ENCODE results near the gene AMFR.

The AMFR gene

GRCh38 chr16:56415875-56416274, 9.5 kb downstream of the AMFR start:
- peaks cover 3 to 4% of the 10 kb centered on the region in 2 experiments for H3K36me3 ChIP-seq (ENCODE audit: control insufficient read depth in 1 of 2, insufficient read depth in 2 of 2, low read length in 2 of 2)
- no peaks in the 10 kb centered on the region for H3K27me3 ChIP-seq (ENCODE audit: insufficient read depth, low read length)
- H3K4ac ChIP-seq (ENCODE audit: low read depth, low read length): no peak overlapping the region
- no peak overlapping the region for H3K4me2 ChIP-seq (ENCODE audit: low read length)
- no peak overlapping the region for H4K12ac ChIP-seq (ENCODE audit: low read depth, low read length)
- no peak overlapping the region for H2BK5ac ChIP-seq (ENCODE audit: low read depth, low read length, poor library complexity)
- H2BK120ac ChIP-seq (ENCODE audit: insufficient read depth, low read length, poor library complexity): no peak overlapping the region
- no peak overlapping the region for H3K4me3 ChIP-seq (ENCODE audit: low read depth, low read length)
- no peak overlapping the region for H2AFZ ChIP-seq (ENCODE audit: insufficient read depth, low read length, poor library complexity)
- H3K79me2 ChIP-seq (ENCODE audit: control insufficient read depth, insufficient read depth, low read length, poor library complexity): no peaks in the 10 kb centered on the region
- H2AK5ac ChIP-seq (ENCODE audit: low read length): no peak overlapping the region
- peaks cover 0 to 3% of the 10 kb centered on the region in 2 experiments for H3K4me1 ChIP-seq (ENCODE audit: control insufficient read depth in 1 of 2, insufficient read depth in 2 of 2, low read length in 2 of 2)
- no peak overlapping the region for H3K23ac ChIP-seq (ENCODE audit: low read length)
- H4K8ac ChIP-seq (ENCODE audit: low read depth, low read length): no peak overlapping the region
- no peak overlapping the region for H2BK12ac ChIP-seq (ENCODE audit: low read length)
- no peak for DNase-seq
- H3K14ac ChIP-seq (ENCODE audit: low read length): no peak overlapping the region
- H3K79me1 ChIP-seq (ENCODE audit: low read length): no peaks in the 10 kb centered on the region
- H3K9me3 ChIP-seq (ENCODE audit: insufficient read depth, low read depth, low read length): no peaks in the 10 kb centered on the region
- H3K27ac ChIP-seq (ENCODE audit: low read depth, low read length): no peak overlapping the region
- H3K18ac ChIP-seq (ENCODE audit: low read length): no peak overlapping the region
- 100% methylated on average over 3 of the region's 4 CpGs for WGBS (ENCODE audit: extremely low coverage, insufficient coverage, insufficient read length)
- no peak overlapping the region for H4K91ac ChIP-seq (ENCODE audit: low read depth, low read length)
- H3K9ac ChIP-seq (ENCODE audit: low read length): no peak overlapping the region

DNA sequence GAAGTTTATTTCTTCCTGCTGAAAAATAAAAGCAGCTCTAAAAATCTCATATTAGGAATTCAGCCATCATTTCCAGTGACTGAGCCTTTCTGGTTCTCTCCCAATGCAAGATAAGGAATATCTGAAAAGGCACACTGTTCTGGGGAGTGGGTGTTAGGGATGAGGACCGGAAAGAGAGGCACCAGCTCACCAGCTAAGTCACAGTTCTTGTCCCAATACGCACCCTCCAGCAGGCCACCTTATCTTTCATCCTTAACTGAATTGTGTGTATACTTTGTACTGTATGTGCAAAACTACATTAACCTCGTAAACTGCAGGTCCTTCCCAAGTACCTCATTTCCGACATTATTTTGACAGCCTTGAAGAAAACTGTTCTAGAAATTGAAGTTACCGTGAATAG, 11.0 kb downstream of the AMFR start:
- no peak overlapping the region for H2BK12ac ChIP-seq (ENCODE audit: low read length)
- DNase-seq: no peak
- no peak overlapping the region for H3K23ac ChIP-seq (ENCODE audit: low read length)
- no peaks in the 10 kb centered on the region for H3K4me1 ChIP-seq (ENCODE audit: control insufficient read depth in 1 of 2, insufficient read depth in 2 of 2, low read length in 2 of 2)
- H3K4me2 ChIP-seq (ENCODE audit: low read length): no peak overlapping the region
- no peak overlapping the region for H2AFZ ChIP-seq (ENCODE audit: insufficient read depth, low read length, poor library complexity)
- H4K12ac ChIP-seq (ENCODE audit: low read depth, low read length): no peak overlapping the region
- no peak overlapping the region for H3K4ac ChIP-seq (ENCODE audit: low read depth, low read length)
- H3K9ac ChIP-seq (ENCODE audit: low read length): no peak overlapping the region
- peaks cover 4 to 6% of the 10 kb centered on the region in 2 experiments for H3K36me3 ChIP-seq (ENCODE audit: control insufficient read depth in 1 of 2, insufficient read depth in 2 of 2, low read length in 2 of 2)
- no peak overlapping the region for H3K27ac ChIP-seq (ENCODE audit: low read depth, low read length)
- no peaks in the 10 kb centered on the region for H3K79me1 ChIP-seq (ENCODE audit: low read length)
- H3K18ac ChIP-seq (ENCODE audit: low read length): no peak overlapping the region
- H4K91ac ChIP-seq (ENCODE audit: low read depth, low read length): no peak overlapping the region
- no peaks in the 10 kb centered on the region for H3K9me3 ChIP-seq (ENCODE audit: insufficient read depth, low read depth, low read length)
- H3K79me2 ChIP-seq (ENCODE audit: control insufficient read depth, insufficient read depth, low read length, poor library complexity): no peaks in the 10 kb centered on the region
- H4K8ac ChIP-seq (ENCODE audit: low read depth, low read length): no peak overlapping the region
- WGBS (ENCODE audit: extremely low coverage, insufficient coverage, insufficient read length): no CpG with 5 or more reads among the region's 5 CpGs
- no peak overlapping the region for H2AK5ac ChIP-seq (ENCODE audit: low read length)
- H2BK120ac ChIP-seq (ENCODE audit: insufficient read depth, low read length, poor library complexity): no peak overlapping the region
- H2BK5ac ChIP-seq (ENCODE audit: low read depth, low read length, poor library complexity): no peak overlapping the region
- no peaks in the 10 kb centered on the region for H3K27me3 ChIP-seq (ENCODE audit: insufficient read depth, low read length)
- H3K14ac ChIP-seq (ENCODE audit: low read length): no peak overlapping the region
- H3K4me3 ChIP-seq (ENCODE audit: low read depth, low read length): no peak overlapping the region

DNA sequence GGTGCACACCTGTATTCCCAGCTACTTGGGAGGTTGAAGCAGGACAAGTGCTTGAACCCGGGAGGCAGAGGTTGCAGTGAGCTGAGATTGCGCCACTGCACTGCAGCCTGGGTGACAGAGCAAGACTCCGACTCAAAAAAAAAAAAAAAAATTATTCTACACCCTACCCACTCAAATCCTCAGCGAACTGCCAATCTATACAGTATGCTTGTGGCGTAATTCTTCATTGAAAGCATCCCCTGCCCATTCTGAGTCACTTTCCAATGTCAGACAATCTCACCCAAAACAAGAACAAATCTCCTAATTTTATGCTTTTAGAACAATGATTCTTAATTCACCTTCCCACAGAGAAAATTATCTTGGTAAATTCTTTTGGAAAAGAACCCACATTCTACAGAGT, 12.0 kb downstream of the AMFR start:
- no peak for DNase-seq
- Histone ChIP-seq H2AFZ (ENCODE audit: insufficient read depth, low read length, poor library complexity) (no peak overlapping the region), H3K36me3 (ENCODE audit: control insufficient read depth in 1 of 2, insufficient read depth in 2 of 2, low read length in 2 of 2) (peaks cover 9 to 12% of the 10 kb centered on the region in 2 experiments), H3K4me1 (ENCODE audit: control insufficient read depth in 1 of 2, insufficient read depth in 2 of 2, low read length in 2 of 2) (no peaks in the 10 kb centered on the region), H2AK5ac (ENCODE audit: low read length) (no peak overlapping the region), H4K8ac (ENCODE audit: low read depth, low read length) (no peak overlapping the region), H3K4me2 (ENCODE audit: low read length) (no peak overlapping the region), H3K23ac (ENCODE audit: low read length) (no peak overlapping the region), H2BK5ac (ENCODE audit: low read depth, low read length, poor library complexity) (no peak overlapping the region), H3K27me3 (ENCODE audit: insufficient read depth, low read length) (no peaks in the 10 kb centered on the region), H2BK120ac (ENCODE audit: insufficient read depth, low read length, poor library complexity) (no peak overlapping the region), H4K91ac (ENCODE audit: low read depth, low read length) (no peak overlapping the region), H3K4ac (ENCODE audit: low read depth, low read length) (no peak overlapping the region), H3K79me1 (ENCODE audit: low read length) (no peaks in the 10 kb centered on the region), H3K14ac (ENCODE audit: low read length) (no peak overlapping the region), H3K18ac (ENCODE audit: low read length) (no peak overlapping the region), H2BK12ac (ENCODE audit: low read length) (no peak overlapping the region), H3K27ac (ENCODE audit: low read depth, low read length) (no peak overlapping the region), H3K9ac (ENCODE audit: low read length) (no peak overlapping the region), H3K79me2 (ENCODE audit: control insufficient read depth, insufficient read depth, low read length, poor library complexity) (no peaks in the 10 kb centered on the region), H3K9me3 (ENCODE audit: insufficient read depth, low read depth, low read length) (no peaks in the 10 kb centered on the region), H4K12ac (ENCODE audit: low read depth, low read length) (no peak overlapping the region), H3K4me3 (ENCODE audit: low read depth, low read length) (no peak overlapping the region)
- WGBS (ENCODE audit: extremely low coverage, insufficient coverage, insufficient read length): no CpG with 5 or more reads among the region's 5 CpGs

DNA sequence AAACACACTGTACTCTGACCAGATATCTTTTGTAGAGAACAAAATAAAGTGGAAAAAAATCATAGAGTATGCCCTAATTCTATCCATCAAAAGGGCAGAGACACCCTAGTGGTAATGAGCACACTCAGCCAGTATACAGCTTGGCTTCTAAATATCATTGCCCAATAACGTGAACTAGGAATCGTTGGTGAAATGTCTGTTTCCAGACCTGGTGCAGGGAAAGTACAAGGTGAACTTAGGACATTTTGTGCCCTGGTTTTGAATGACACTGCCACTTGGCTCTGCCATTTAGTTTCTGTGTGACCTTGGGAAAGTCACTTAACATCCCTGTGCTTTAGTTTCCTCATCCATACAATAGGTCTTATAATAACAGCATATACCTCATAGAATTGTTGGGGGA, 13.7 kb downstream of the AMFR start:
- H2AK5ac ChIP-seq (ENCODE audit: low read length): no peak overlapping the region
- no peak for DNase-seq
- no peak overlapping the region for H2BK5ac ChIP-seq (ENCODE audit: low read depth, low read length, poor library complexity)
- no peak overlapping the region for H3K4ac ChIP-seq (ENCODE audit: low read depth, low read length)
- H2BK120ac ChIP-seq (ENCODE audit: insufficient read depth, low read length, poor library complexity): no peak overlapping the region
- H3K14ac ChIP-seq (ENCODE audit: low read length): no peak overlapping the region
- H3K27me3 ChIP-seq (ENCODE audit: insufficient read depth, low read length): no peaks in the 10 kb centered on the region
- H4K91ac ChIP-seq (ENCODE audit: low read depth, low read length): no peak overlapping the region
- H3K9ac ChIP-seq (ENCODE audit: low read length): no peak overlapping the region
- H3K79me1 ChIP-seq (ENCODE audit: low read length): no peaks in the 10 kb centered on the region
- no peaks in the 10 kb centered on the region for H3K4me1 ChIP-seq (ENCODE audit: control insufficient read depth in 1 of 2, insufficient read depth in 2 of 2, low read length in 2 of 2)
- H4K12ac ChIP-seq (ENCODE audit: low read depth, low read length): no peak overlapping the region
- H3K36me3 ChIP-seq (ENCODE audit: control insufficient read depth in 1 of 2, insufficient read depth in 2 of 2, low read length in 2 of 2): peaks cover 12 to 16% of the 10 kb centered on the region in 2 experiments
- no CpG with 5 or more reads among the region's 2 CpGs for WGBS (ENCODE audit: extremely low coverage, insufficient coverage, insufficient read length)
- no peak overlapping the region for H3K4me3 ChIP-seq (ENCODE audit: low read depth, low read length)
- no peak overlapping the region for H4K8ac ChIP-seq (ENCODE audit: low read depth, low read length)
- no peak overlapping the region for H2AFZ ChIP-seq (ENCODE audit: insufficient read depth, low read length, poor library complexity)
- no peak overlapping the region for H3K23ac ChIP-seq (ENCODE audit: low read length)
- H3K18ac ChIP-seq (ENCODE audit: low read length): no peak overlapping the region
- no peak overlapping the region for H3K27ac ChIP-seq (ENCODE audit: low read depth, low read length)
- H3K4me2 ChIP-seq (ENCODE audit: low read length): no peak overlapping the region
- no peaks in the 10 kb centered on the region for H3K9me3 ChIP-seq (ENCODE audit: insufficient read depth, low read depth, low read length)
- no peak overlapping the region for H2BK12ac ChIP-seq (ENCODE audit: low read length)
- no peaks in the 10 kb centered on the region for H3K79me2 ChIP-seq (ENCODE audit: control insufficient read depth, insufficient read depth, low read length, poor library complexity)
